Measurements from ENCODE around the gene ZFR.

Gene ZFR
- long read RNA-seq, donor 1, full-length matches to known transcripts: 15 of 51 reads
- long read RNA-seq, donor 1, partial matches to known transcripts: 36 of 51 reads
- long read RNA-seq, donor 1, other reads (novel, unspliced or antisense): 0 of 51 reads
- long read RNA-seq, donor 2, full-length matches to known transcripts: 7 of 37 reads
- long read RNA-seq, donor 2, partial matches to known transcripts: 30 of 37 reads
- long read RNA-seq, donor 2, other reads (novel, unspliced or antisense): 0 of 37 reads
- long read RNA-seq, donor 3, full-length matches to known transcripts: 9 of 9 reads
- long read RNA-seq, donor 3, partial matches to known transcripts: 0 of 9 reads
- long read RNA-seq, donor 3, other reads (novel, unspliced or antisense): 0 of 9 reads
- long read RNA-seq, donor 4, full-length matches to known transcripts: 12 of 498 reads
- long read RNA-seq, donor 4, partial matches to known transcripts: 479 of 498 reads
- long read RNA-seq, donor 4, other reads (novel, unspliced or antisense): 7 of 498 reads
- long read RNA-seq, donor 5, full-length matches to known transcripts: 21 of 46 reads
- long read RNA-seq, donor 5, partial matches to known transcripts: 25 of 46 reads
- long read RNA-seq, donor 5, other reads (novel, unspliced or antisense): 0 of 46 reads
- long read RNA-seq, donor 6, full-length matches to known transcripts: 7 of 34 reads
- long read RNA-seq, donor 6, partial matches to known transcripts: 27 of 34 reads
- long read RNA-seq, donor 6, other reads (novel, unspliced or antisense): 0 of 34 reads
- long read RNA-seq, donor 7, full-length matches to known transcripts: 27 of 57 reads
- long read RNA-seq, donor 7, partial matches to known transcripts: 30 of 57 reads
- long read RNA-seq, donor 7, other reads (novel, unspliced or antisense): 0 of 57 reads
- long read RNA-seq, donor 8, full-length matches to known transcripts: 13 of 20 reads
- long read RNA-seq, donor 8, partial matches to known transcripts: 7 of 20 reads
- long read RNA-seq, donor 8, other reads (novel, unspliced or antisense): 0 of 20 reads

DNA sequence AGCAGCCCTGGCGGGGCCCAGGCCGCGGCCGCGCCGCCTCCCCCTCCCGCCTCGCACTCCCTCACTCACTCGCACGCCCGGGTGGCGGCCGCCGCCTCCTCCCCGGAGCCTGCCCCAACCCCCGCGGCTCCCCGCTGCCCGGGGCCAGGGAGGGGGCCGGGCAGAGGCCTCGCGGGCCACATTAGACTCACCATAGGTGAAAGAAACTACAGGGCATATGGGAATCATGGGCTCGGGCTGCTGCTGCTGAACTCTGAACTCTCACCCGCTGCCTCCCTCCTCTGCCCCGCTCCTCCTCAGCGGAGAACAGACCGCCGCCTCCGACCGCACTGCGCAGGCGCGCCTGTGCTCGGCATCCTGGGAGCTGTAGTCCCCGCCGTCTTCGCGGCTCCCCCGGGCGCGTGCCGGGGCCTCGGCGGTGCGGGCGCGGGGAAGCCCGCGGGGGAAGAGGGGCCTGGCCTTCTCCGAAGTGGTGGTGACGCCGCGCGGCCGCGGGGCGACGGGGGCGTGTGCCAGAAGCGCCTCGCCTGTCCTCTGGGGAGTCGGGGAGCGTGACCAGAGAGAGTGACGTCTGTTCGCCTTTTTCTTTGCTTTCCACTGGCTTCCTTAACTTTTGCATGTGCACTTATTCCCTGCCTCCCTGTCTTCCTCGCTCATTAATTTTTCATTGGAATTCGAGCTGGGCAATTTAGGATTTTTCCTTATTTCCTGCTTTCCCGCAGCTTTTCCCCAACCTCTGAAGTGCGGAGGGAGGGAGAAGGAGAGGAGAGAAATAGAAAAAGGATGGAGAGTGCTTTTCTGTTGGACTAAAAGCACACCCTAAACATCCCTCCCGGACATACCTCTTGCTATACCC, at the start of gene ZFR:
ZFR (minus strand) TSS at position 310 of the 856 bp plus-strand sequence; CDS start at position 228, 82 bp downstream.
- peak; percentile 98 for DNase-seq

GRCh38 chr5:32490972-32491557, 46.5 kb upstream of the ZFR start:
- DNase-seq: no peak

DNA sequence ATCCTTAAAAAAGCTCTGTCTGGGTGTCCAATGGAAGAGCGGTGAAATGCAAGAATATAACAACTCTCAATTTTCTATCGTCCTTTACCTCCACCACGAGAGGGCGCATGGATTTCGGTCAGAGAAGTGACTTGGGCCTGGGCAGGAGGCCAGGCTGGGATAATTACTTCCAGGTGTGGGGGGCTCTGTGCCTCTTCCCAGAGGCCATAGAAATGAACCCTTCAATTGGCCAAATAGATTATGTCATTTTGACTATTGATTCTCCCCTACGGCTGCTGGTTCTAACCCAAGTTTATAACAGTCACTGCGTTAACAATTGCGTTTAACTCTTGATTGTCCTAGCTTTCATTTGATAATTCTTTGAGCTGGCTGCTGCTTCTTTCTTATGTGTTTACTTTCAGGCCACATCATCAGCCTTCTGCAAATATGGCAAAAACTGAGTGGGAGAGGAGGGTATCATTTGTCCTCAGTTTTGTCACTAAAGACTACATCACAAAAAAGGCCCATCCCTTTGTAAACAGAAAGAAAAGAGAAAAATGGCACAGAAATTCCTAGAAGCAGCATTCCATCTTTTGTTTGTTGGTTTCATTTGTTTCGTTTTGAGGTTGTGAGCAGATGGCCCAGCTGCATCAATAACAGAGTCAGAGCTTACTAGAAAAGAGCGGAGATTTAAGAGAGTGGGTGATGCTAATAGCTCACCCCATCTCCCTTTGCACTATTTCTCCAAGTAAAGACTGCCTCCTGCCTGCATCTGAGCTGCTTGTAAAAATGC, 45.4 kb upstream of the ZFR start:
- peak; percentile 60 for DNase-seq

- no peak for DNase-seq
Observed at GRCh38 chr5:32487424-32487823, 42.9 kb upstream of the ZFR start.

DNA sequence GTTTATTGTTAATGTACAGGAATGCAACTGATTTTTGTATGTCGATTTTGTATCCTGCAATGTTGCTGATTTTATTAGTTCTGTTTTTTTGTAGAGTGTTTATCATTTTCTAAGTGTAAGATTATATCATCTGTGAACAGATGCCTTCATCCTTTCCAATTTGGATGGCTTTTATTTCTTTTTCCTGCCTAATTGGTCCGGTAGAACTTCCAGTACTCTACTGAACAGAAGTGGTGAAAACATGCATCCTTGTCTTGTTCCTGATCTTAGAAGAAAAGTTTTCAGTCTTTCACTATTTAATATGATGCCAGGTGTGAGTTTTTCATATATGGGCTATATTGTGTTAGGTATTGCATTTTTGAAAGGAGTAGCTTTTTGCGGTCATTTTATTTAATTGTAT, 42.5 kb upstream of the ZFR start:
- no peak for DNase-seq

DNA sequence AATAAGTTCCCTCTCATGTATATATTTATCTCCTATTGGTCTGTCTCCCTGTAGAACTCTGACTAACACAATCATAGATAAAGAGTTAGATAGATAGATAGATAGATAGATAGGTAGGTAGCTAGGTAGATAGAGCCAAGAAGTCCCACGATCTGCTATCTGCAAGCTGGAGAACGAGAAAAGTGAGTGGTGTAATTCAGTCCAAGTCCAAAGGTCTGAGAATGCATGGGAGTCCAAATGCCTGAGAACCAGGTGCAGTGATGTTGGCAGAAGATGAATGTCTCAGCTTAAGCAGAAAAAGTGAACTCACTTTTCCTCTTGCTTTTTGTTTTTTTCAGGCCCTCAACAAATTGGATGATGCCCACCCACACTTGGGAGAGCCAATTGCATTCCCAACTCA, 37.7 kb upstream of the ZFR start:
- DNase-seq: no peak

DNA sequence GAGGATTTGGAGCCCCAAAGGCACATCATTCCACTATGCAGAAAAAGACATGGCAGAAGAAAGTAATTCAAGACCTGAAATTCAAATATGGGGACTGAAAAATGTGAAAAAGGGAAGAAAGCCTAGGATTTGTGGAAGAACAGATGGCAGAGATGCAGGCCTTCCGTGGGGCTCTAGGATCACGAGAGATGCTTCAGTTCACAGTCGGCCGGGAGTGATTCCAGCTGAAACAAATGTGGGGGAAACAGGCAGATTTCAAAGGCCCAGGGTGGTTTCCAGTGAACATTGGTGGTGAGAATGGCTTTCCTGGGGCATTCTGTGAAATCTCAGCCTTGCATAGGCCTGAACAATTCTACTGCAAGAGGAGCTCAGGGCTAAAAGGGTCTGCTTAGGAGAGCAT, 34.6 kb upstream of the ZFR start:
- DNase-seq: no peak

- no peak for DNase-seq
Observed at GRCh38 chr5:32476891-32477290, 32.4 kb upstream of the ZFR start.

DNA sequence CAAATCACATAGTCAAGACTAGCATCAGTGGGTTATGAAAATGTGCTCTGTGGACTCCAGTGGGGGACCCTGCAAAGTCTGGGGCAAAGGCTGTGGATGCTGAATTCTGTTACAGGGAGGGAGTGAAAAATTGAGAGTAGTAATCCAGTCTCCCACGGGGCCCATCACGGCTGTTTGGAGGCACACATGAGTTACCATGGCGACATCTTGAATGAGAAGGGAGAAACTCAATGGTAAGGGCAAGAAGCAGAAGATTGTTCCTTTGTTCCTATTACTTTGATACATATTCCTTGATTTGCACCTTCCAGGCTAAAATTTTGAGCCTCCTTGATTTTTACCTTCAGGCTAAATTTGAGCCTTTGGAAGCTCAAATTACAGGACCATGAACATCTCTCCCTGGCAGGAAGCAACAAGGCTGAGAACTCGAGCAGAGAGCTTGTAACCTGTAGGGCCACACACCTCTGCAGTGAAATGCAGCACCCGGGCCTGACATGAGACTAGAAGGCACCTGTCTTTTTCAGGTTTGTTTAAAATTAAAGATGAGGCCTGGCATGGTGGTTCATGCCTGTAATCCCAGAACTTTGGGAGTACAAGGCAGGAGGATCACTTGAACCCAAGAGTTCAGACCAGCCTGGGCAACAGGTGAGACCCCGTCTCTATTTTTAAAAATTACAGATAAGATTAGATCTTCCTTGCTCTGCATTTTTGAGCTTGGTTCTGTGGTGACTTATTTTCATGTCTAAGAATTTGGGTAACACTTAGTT, 31.0 kb upstream of the ZFR start:
- DNase-seq: no peak

GRCh38 chr5:32474209-32474854, 29.8 kb upstream of the ZFR start:
- DNase-seq: peak; percentile 14

DNA sequence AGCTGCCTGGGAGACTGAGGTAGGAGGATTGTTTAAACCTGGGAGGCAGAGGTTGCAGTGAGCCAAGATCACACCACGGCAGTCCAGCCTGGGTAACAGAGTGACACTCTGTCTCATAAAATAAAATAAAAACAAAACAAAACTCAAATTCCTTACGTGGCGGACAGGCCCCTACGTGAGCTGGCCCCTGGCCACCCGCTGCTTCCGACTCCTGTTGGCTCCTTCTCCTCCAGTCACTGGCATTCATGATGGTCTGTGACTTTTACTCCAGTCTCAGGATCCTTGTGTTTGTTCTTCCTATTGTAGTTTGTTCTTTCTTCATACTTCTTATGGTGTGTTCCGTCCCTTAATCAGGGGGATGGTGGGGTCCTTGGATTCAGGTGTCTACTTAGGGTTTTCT, 28.5 kb upstream of the ZFR start:
- DNase-seq: no peak

DNA sequence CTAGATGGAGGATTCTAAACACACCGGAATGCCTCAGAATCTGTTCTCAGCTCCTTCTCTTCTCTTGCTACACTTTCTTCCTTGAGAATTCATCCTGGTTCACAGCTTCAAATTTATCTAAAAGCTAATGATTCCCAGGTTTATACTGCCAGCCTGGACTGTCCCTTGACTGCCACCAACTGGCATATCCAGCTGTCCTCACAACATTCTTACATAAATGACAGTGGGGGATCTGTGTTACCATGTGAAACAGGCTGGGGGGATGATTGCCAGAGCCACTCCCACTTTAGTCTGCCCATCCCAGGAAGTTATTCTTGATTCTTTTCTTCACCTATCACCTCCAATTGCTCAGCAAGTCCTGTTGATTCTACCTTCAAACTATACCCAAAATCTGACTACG, 27.2 kb upstream of the ZFR start:
- no peak for DNase-seq

DNA sequence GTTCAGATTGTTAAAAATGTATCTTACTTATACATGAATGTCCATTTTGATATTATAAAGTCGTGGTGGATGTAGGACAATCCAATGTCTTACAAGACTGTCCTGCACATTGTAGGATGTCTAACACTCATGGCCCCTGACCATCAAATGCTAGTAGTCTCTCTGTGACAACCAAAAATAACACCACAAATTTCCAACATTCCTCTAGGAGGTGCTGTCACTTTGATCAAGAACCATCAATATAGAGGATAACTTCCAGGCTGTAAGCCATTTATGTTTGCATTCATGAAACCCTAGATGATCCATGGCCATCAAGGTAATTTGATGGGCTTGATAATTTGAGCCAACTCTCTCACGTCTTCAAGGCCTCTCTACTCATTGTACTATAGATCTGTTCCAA, 20.5 kb upstream of the ZFR start:
- no peak for DNase-seq

DNA sequence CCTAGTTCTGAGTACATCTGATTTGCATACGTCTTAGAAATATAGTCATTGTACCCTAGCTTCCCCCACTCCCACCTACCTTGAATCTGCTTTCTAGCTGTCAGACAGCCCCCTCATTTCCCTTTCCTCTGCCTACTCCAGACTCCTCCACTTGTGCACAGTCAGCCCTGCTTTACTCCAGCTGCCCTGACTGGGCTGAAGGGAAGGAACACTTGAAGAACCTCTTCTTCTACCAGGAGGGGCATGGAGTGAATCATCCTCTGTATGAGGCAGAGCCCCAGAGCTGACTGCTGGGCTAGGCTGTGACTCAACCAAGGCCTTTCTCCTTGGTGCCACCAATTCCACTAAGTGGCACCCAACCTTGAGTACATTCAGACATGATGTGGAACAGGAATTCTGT, 18.1 kb upstream of the ZFR start:
- DNase-seq: no peak

DNA sequence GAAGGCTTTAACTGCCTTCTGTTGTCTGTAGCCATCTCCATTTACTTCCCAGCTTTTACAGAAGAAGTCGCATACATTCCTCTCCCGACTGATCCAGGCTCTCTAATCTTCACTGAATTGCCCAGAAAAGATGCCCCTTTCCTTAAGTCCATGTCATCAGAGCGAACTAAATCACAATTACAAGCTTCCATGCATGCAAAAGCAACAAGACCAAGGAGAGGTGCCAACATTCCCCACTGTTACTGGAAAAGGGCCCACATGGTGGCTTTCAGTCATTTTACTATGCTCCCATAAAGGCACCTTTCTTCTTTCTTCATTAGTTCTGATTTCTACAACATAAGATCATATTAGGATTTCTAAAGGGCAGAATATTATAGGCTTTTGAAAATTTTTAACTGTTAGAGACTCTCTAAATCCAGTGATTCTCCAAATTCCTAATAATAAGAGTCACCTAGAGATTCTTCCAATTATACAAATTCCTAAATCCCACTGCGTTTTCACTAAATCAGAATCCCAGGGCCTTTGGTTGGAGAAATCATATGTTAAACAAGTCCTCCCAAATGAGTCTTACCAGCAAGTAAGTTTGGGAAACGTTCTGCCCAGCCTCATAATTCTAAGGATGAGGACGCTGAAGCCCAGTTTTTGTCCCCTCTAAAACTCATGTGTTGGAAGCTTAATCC, 17.0 kb upstream of the ZFR start:
- no peak for DNase-seq

- DNase-seq: no peak
Observed at GRCh38 chr5:32460702-32461101, 16.2 kb upstream of the ZFR start.

DNA sequence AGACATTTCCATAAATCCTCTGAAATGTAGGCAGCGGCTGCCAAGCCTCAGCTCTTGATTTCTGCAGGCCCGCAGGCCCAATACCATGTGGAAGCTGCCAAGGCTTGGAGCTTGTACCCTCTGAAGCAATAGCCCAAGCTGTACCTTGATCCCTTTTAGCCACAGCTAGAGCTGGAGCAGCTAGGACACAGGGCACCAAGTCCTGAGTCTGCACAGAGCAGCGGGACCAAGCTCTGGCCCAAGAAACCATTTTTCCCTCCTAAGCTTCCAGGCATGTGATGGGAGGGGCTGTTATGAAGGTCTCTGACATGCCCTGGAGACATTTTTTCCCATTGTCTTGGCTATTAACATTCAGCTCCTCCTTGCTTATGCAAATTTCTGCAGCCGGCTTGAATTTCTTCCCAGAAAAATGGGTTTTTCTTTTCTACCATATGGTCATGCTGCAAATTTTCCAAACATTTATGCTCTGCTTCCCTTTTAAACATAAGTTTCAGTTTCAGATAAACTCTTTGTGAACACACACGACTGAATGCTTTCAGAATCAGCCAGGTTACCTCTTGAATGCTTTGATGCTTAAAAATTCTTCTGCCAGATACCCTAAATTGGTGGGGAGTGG, 14.4 kb upstream of the ZFR start:
- DNase-seq: no peak

- DNase-seq: no peak
Observed at GRCh38 chr5:32455311-32455710, 10.8 kb upstream of the ZFR start.

DNA sequence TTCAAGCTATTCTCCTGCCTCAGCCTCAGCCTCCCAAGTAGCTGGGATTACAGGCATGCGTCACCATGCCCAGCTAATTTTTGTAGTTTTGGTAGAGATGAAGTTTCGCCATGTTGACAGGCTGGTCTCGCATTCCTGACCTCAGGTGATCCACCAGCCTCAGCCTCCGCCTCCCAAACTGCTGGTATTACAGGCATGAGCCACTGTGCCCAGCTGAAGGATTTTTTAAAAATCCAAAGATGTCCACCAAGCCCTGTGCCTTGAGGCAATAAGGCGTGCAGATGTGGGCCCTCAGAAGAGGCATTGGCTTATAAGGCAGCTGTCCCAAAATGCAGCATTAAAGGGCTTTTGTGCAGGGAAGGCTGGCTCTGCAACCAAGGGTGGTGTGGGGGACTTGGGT, 10.3 kb upstream of the ZFR start:
- no peak for DNase-seq
